Forelimb muscle (tissue), 1 donor: ENCODE data around the gene MTIF3. TPM values are rescaled to one million over a fixed set of nuclear protein-coding genes. Genes with fewer than 3 reads are reported as not detected.
"Not testable (repeated sequence)": the region's sequence is repeated elsewhere in the genome, so short reads cannot be mapped to it uniquely, and the experiment has no call there.

ENCODE experiments used
- DNase-seq: peaks from one replicate; pipeline ENCODE4 v3.0.0-alpha.2; 2013; ENCODE audit warnings: low read depth
- polyA plus RNA-seq: library from polyadenylated mRNA; unstranded; fragments of 120-200 nt; gene quantifications from one replicate; pipeline ENCODE4 v1.2.1, GENCODE V29; 2013; ENCODE audit not compliant: insufficient read length

MTIF3 gene
- polyA plus RNA-seq, 1 donor: 62.9 TPM

GRCh38 chr13:27415116-27415515, 35.2 kb downstream of the MTIF3 start:
- DNase-seq: no peak

- DNase-seq: no peak
Observed at GRCh38 chr13:27411341-27411740, 39.0 kb downstream of the MTIF3 start.

GRCh38 chr13:27409013-27409412, 41.4 kb downstream of the MTIF3 start:
- DNase-seq: no peak

GRCh38 chr13:27408074-27408473, 42.3 kb downstream of the MTIF3 start:
- DNase-seq: no peak

- no peak for DNase-seq
Observed at GRCh38 chr13:27406178-27406939, 44.0 kb downstream of the MTIF3 start.

- no peak for DNase-seq
Observed at GRCh38 chr13:27405546-27406134, 44.7 kb downstream of the MTIF3 start.

- no peak for DNase-seq
Observed at GRCh38 chr13:27404680-27405079, 45.7 kb downstream of the MTIF3 start.

GRCh38 chr13:27403727-27404385, 46.5 kb downstream of the MTIF3 start:
- DNase-seq: no peak

- no peak for DNase-seq
Observed at GRCh38 chr13:27403203-27403678, 47.1 kb downstream of the MTIF3 start.

- no peak for DNase-seq
Observed at GRCh38 chr13:27401210-27401609, 49.2 kb downstream of the MTIF3 start.

GRCh38 chr13:27400405-27400804, 50.0 kb downstream of the MTIF3 start:
- DNase-seq: not testable (repeated sequence)

GRCh38 chr13:27398360-27398759, 52.0 kb downstream of the MTIF3 start:
- DNase-seq: no peak

- no peak for DNase-seq
Observed at GRCh38 chr13:27396252-27396846, 54.0 kb downstream of the MTIF3 start.

- no peak for DNase-seq
Observed at GRCh38 chr13:27395007-27395510, 55.3 kb downstream of the MTIF3 start.

GRCh38 chr13:27393101-27393500, 57.3 kb downstream of the MTIF3 start:
- DNase-seq: no peak

- DNase-seq: no peak
Observed at GRCh38 chr13:27391471-27391870, 58.9 kb downstream of the MTIF3 start.

GRCh38 chr13:27389891-27390290, 60.5 kb downstream of the MTIF3 start:
- no peak for DNase-seq

GRCh38 chr13:27388241-27388640, 62.1 kb downstream of the MTIF3 start:
- DNase-seq: no peak
